Activated naive CD8-positive, alpha-beta T cell treated with anti-CD3 and anti-CD28 coated beads, Interleukin-2, amount 10 ng/mL, durations not matched to agents 7 days and 5 days (primary cell): ENCODE results near the gene NR2C2. TPM values are rescaled to one million over a fixed set of nuclear protein-coding genes. Genes with fewer than 3 reads are reported as not detected.

Experiments used
- ATAC-seq: fragments of 150-1000 bp; cut with Tn5 transposase; one replicate; pipeline ENCODE4 v1.10.0; 2021; ENCODE audit warnings: low read depth, moderate library complexity
- POLR2A ChIA-PET: fragments of 350-600 bp; sonication (Branson Sonifier 250); formaldehyde crosslinking; loops from one replicate; lab custom pipeline; 2021; ENCODE audit warnings: antibody characterized with exemption; lab: Charles Lee
- DNase-seq: peaks from one replicate; pipeline ENCODE4 v3.0.0; 2021
- H3K27ac Mint-ChIP-seq: one replicate; pipeline ENCODE4 v1.8.0; 2022; ENCODE audit warnings: mild to moderate bottlenecking, mixed read lengths
- H3K27me3 Mint-ChIP-seq: one replicate; pipeline ENCODE4 v1.8.0; 2022; ENCODE audit warnings: mild to moderate bottlenecking, moderate library complexity, mixed read lengths
- H3K36me3 Mint-ChIP-seq: one replicate; pipeline ENCODE4 v1.8.0; 2021; ENCODE audit warnings: mild to moderate bottlenecking, mixed read lengths
- H3K4me1 Mint-ChIP-seq: one replicate; pipeline ENCODE4 v1.8.0; 2021; ENCODE audit warnings: mixed read lengths
- H3K4me3 Mint-ChIP-seq: one replicate; pipeline ENCODE4 v1.8.0; 2022; ENCODE audit warnings: mild to moderate bottlenecking, moderate library complexity, mixed read lengths
- H3K9me3 Mint-ChIP-seq: one replicate; pipeline ENCODE4 v1.8.0; 2021; ENCODE audit warnings: mixed read lengths
- total RNA-seq, 2 experiments: library from RNA; stranded (reverse); gene quantifications; one replicate each; pipeline ENCODE4 v1.2.3, GENCODE V29; 2021

NR2C2 gene
- total RNA-seq, 2 experiments from 2014 or later = 79.7 to 79.8 TPM

GRCh38 chr3:15074500-15074899 lies 127.1 kb downstream of the NR2C2 start:
- H3K27ac Mint-ChIP-seq = no peak overlapping the region
- H3K27me3 Mint-ChIP-seq = no peaks in the 10 kb centered on the region
- no peak for ATAC-seq
- H3K4me1 Mint-ChIP-seq = peaks cover 7% of the 10 kb centered on the region
- no peaks in the 10 kb centered on the region for H3K9me3 Mint-ChIP-seq
- no peak overlapping the region for H3K4me3 Mint-ChIP-seq
- H3K36me3 Mint-ChIP-seq = peaks cover 26% of the 10 kb centered on the region
- POLR2A ChIA-PET = no interaction called here
- no peak for DNase-seq

DNA sequence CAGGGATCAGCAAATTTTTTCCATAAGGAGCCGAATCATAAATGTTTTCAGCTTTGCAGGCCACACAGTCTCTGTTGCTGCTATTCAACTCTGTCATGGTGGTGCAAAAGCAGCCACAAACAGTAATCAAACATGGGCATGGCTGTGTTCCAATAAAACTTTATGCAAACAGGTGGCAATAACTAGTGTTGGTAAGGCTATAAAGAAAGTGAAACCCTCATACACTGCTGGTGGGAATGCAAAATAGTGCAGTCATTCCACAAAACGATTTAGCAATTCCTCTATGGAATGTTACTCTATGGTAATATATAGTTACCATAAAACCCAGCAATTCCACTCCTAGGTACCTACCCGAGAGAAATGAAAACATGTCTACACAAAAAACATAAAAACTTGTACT lies 131.7 kb downstream of the NR2C2 start:
- Mint-ChIP-seq H3K4me3 (no peak overlapping the region), H3K4me1 (peaks cover 9% of the 10 kb centered on the region), H3K9me3 (no peaks in the 10 kb centered on the region), H3K27ac (no peak overlapping the region), H3K27me3 (no peaks in the 10 kb centered on the region), H3K36me3 (peaks cover 52% of the 10 kb centered on the region)
- DNase-seq (no peak), ATAC-seq (no peak)
- POLR2A ChIA-PET = no interaction called here

DNA sequence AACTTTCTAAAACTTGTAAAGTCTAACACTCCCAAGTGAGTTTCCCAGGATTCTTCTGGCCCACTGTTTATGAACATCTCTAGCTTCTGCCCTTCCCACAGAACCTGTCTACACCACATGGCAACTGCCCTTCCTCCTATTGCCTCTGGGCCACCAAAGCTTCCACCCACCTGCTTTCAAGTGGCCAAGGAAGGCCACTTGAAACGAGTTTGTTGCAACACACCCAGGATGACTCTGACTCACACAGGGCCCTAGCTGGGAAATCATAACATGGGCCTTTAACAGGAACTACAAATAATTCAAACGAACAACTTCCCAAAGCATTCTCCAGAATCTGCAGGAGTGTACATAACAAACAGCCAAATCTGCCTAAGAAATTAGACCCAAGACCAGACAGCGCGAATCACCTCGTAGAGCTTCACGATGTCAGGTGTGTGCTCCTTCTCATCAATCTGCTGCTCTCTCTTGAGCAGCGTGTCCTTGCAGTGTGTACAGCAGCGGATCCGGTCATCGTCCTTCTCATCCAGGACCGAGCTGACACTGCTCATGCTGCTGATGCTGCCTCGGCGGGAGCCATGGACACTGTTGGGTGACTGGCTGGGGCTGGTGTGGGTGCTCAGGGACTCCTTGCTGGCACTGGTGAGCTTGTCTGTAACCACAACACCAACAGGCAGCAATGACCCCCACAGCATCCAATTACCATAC lies 134.7 kb downstream of the NR2C2 start:
- Mint-ChIP-seq H3K36me3 (peaks cover 51% of the 10 kb centered on the region), H3K27ac (no peak overlapping the region), H3K4me1 (peaks cover 9% of the 10 kb centered on the region), H3K4me3 (no peak overlapping the region), H3K27me3 (no peaks in the 10 kb centered on the region), H3K9me3 (no peaks in the 10 kb centered on the region)
- POLR2A ChIA-PET = no interaction called here
- no peak for DNase-seq
- ATAC-seq = no peak

DNA sequence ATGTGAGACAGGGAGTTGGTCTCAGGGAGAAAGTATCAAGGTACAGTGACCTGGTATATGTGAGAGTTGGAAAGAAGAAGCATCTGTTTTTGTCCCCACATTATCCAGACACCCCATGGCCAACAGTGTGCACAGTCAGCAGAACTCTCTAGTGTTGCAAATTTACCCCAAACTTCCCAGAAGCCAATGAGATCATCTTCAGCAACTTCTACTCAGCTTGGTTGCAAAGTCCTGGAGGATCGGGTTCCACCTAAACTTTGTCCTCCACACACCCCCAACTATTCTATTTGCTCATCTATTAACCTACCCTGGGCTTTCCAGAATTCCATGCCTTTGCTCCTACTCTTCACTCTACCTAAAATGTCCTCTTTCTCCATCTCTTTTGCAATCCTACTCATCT lies 135.9 kb downstream of the NR2C2 start:
- H3K4me3 Mint-ChIP-seq = no peak overlapping the region
- H3K4me1 Mint-ChIP-seq = peaks cover 9% of the 10 kb centered on the region
- ATAC-seq (no peak), DNase-seq (no peak)
- H3K9me3 Mint-ChIP-seq = no peaks in the 10 kb centered on the region
- POLR2A ChIA-PET = no interaction called here
- peaks cover 46% of the 10 kb centered on the region for H3K36me3 Mint-ChIP-seq
- H3K27ac Mint-ChIP-seq = no peak overlapping the region
- H3K27me3 Mint-ChIP-seq = no peaks in the 10 kb centered on the region

GRCh38 chr3:15086263-15086662 lies 138.9 kb downstream of the NR2C2 start:
- POLR2A ChIA-PET = no interaction called here
- DNase-seq = no peak
- H3K4me1 Mint-ChIP-seq = peaks cover 9% of the 10 kb centered on the region
- peaks cover 33% of the 10 kb centered on the region for H3K36me3 Mint-ChIP-seq
- H3K27ac Mint-ChIP-seq = no peak overlapping the region
- H3K9me3 Mint-ChIP-seq = no peaks in the 10 kb centered on the region
- no peaks in the 10 kb centered on the region for H3K27me3 Mint-ChIP-seq
- no peak overlapping the region for H3K4me3 Mint-ChIP-seq
- no peak for ATAC-seq

DNA sequence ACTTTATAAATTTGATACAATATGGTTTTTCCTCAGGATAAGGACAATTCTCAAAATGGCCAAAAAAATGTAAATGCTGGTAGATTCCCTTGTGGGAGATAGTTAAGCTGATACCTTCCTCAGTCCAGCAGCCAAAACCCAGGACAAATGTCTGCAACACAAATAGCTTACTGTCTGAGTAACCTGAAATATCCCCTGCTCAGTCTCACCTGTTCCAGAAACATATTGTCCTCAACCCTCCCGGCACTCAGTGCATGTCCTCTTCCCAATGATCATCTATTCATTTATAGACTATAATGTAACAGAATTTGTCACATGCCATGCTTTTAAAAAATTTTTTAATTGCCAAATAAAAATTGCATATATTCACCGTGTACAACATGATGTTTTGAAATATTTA lies 139.3 kb downstream of the NR2C2 start:
- POLR2A ChIA-PET = no interaction called here

GRCh38 chr3:15089201-15089600 lies 141.8 kb downstream of the NR2C2 start:
- H3K36me3 Mint-ChIP-seq = peaks cover 19% of the 10 kb centered on the region
- no peaks in the 10 kb centered on the region for H3K9me3 Mint-ChIP-seq
- POLR2A ChIA-PET = no interaction called here
- no peak for DNase-seq
- ATAC-seq = no peak
- H3K4me1 Mint-ChIP-seq = peaks cover 2% of the 10 kb centered on the region
- H3K27ac Mint-ChIP-seq = no peak overlapping the region
- H3K27me3 Mint-ChIP-seq = no peaks in the 10 kb centered on the region
- no peak overlapping the region for H3K4me3 Mint-ChIP-seq

More for the DNA sequence above, 139.3 kb downstream of the NR2C2 start:
- peaks cover 7% of the 10 kb centered on the region for H3K4me1 Mint-ChIP-seq
- peaks cover 32% of the 10 kb centered on the region for H3K36me3 Mint-ChIP-seq
- DNase-seq (no peak), ATAC-seq (no peak)
- no peaks in the 10 kb centered on the region for H3K9me3 Mint-ChIP-seq
- no peak overlapping the region for H3K27ac Mint-ChIP-seq
- no peaks in the 10 kb centered on the region for H3K27me3 Mint-ChIP-seq
- no peak overlapping the region for H3K4me3 Mint-ChIP-seq

GRCh38 chr3:15091575-15091974 lies 144.2 kb downstream of the NR2C2 start:
- Mint-ChIP-seq H3K4me1 (peaks cover 8% of the 10 kb centered on the region), H3K36me3 (peaks cover 31% of the 10 kb centered on the region), H3K4me3 (no peak overlapping the region), H3K27me3 (no peaks in the 10 kb centered on the region), H3K9me3 (no peaks in the 10 kb centered on the region), H3K27ac (no peak overlapping the region)
- no peak for ATAC-seq
- POLR2A ChIA-PET = interaction anchor here (0.6 kb wide), 1 partner anchor 147 kb away, joined by 3 read pairs; no protein-coding TSS in a partner anchor
- DNase-seq = no peak

GRCh38 chr3:15092686-15093085 lies 145.3 kb downstream of the NR2C2 start:
- ATAC-seq (no peak), DNase-seq (no peak)
- no peak overlapping the region for H3K4me3 Mint-ChIP-seq
- H3K9me3 Mint-ChIP-seq = no peaks in the 10 kb centered on the region
- no peaks in the 10 kb centered on the region for H3K27me3 Mint-ChIP-seq
- no peak overlapping the region for H3K27ac Mint-ChIP-seq
- peaks cover 33% of the 10 kb centered on the region for H3K36me3 Mint-ChIP-seq
- peaks cover 10% of the 10 kb centered on the region for H3K4me1 Mint-ChIP-seq
- POLR2A ChIA-PET = no interaction called here

GRCh38 chr3:15094187-15094875 lies 146.9 kb downstream of the NR2C2 start:
- POLR2A ChIA-PET = interaction anchor here (0.6 kb wide), 1 partner anchor 1193 kb away, joined by 3 read pairs; no protein-coding TSS in a partner anchor
- Mint-ChIP-seq H3K36me3 (peaks cover 37% of the 10 kb centered on the region), H3K4me1 (peaks cover 19% of the 10 kb centered on the region), H3K9me3 (no peaks in the 10 kb centered on the region), H3K27ac (no peak overlapping the region), H3K27me3 (no peaks in the 10 kb centered on the region), H3K4me3 (no peak overlapping the region)
- DNase-seq (no peak), ATAC-seq (no peak)

GRCh38 chr3:15096046-15096445 lies 148.7 kb downstream of the NR2C2 start:
- Mint-ChIP-seq H3K27ac (no peak overlapping the region), H3K4me3 (no peak overlapping the region), H3K36me3 (peaks cover 31% of the 10 kb centered on the region), H3K27me3 (no peaks in the 10 kb centered on the region), H3K9me3 (no peaks in the 10 kb centered on the region), H3K4me1 (peaks cover 26% of the 10 kb centered on the region)
- POLR2A ChIA-PET = no interaction called here
- ATAC-seq (no peak), DNase-seq (no peak)

- Mint-ChIP-seq H3K9me3 (no peaks in the 10 kb centered on the region), H3K4me1 (peaks cover 32% of the 10 kb centered on the region), H3K27ac (peak overlapping the region; percentile 94), H3K27me3 (peaks cover 8% of the 10 kb centered on the region), H3K36me3 (peaks cover 28% of the 10 kb centered on the region), H3K4me3 (peak overlapping the region; percentile 92)
- POLR2A ChIA-PET = interaction anchor here (0.5 to 2.6 kb wide), 5 partner anchors 10 to 126 kb away, joined by 3 to 14 read pairs (median 4); partner anchors contain the start of gene MRPS25
- ATAC-seq (no peak), DNase-seq (peak; percentile 62)
Observed at GRCh38 chr3:15097891-15098290, 150.5 kb downstream of the NR2C2 start.
